Stomach (tissue), 4 donors: Measurements from ENCODE around the gene MAGEC3.

Experiments
- EP300 ChIP-seq: sonication (generic); formaldehyde crosslinking; IDR thresholded peaks from one replicate; pipeline ENCODE4 v1.6.1; 2017; ENCODE audit warnings: antibody characterized with exemption
- POLR2A ChIP-seq, 4 donors: fragments of 450-650 bp; IDR thresholded peaks; one replicate each; pipeline ENCODE4 v1.6.1; 2016; ENCODE audit warnings: antibody characterized with exemption in 4 of 4, control low read depth in 2 of 4, mild to moderate bottlenecking in 1 of 4, moderate library complexity in 1 of 4
- POLR2AphosphoS5 ChIP-seq, 3 donors: sonication (generic); formaldehyde crosslinking; IDR thresholded peaks; one replicate each; pipeline ENCODE4 v1.6.1; 2016; ENCODE audit warnings: antibody characterized with exemption in 3 of 3
- TF ChIP-seq, protein P1 (sequence below), 7 experiments: fragments of 450-650 bp in 4 of 7; fragments of 200-600 bp in 3 of 7; sonication (generic) in 3 of 7; IDR thresholded peaks; one replicate each; pipeline ENCODE4 v1.5.1; 2016 to 2019; ENCODE audit warnings: antibody characterized with exemption in 7 of 7, control low read depth in 2 of 7, mild to moderate bottlenecking in 1 of 7

DNA sequence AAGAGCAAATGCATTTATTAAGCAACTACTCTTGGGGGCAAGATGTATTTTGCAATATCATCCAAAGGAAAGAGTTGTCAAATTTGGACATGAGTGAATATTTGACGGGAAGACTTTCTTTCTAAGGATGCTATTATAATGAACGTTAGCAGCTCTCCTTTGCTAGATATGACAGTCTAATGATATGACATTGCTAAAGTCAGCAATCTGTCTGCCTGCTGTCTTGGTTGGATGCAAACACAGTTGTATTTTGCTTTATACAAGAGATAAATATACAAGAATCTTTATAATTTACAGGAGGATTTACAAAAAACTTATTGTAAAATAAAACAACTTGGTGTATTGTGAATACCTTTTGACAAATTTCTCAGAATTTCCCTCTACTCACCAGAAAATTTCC is 103.1 kb downstream of the MAGEC3 start:
- TF ChIP-seq POLR2AphosphoS5 (IDR thresholded peaks at IDR 0.05) (no peak), POLR2A (IDR thresholded peaks at IDR 0.05) (no peak), EP300 (no peak)
- TF ChIP-seq, protein P1, sequence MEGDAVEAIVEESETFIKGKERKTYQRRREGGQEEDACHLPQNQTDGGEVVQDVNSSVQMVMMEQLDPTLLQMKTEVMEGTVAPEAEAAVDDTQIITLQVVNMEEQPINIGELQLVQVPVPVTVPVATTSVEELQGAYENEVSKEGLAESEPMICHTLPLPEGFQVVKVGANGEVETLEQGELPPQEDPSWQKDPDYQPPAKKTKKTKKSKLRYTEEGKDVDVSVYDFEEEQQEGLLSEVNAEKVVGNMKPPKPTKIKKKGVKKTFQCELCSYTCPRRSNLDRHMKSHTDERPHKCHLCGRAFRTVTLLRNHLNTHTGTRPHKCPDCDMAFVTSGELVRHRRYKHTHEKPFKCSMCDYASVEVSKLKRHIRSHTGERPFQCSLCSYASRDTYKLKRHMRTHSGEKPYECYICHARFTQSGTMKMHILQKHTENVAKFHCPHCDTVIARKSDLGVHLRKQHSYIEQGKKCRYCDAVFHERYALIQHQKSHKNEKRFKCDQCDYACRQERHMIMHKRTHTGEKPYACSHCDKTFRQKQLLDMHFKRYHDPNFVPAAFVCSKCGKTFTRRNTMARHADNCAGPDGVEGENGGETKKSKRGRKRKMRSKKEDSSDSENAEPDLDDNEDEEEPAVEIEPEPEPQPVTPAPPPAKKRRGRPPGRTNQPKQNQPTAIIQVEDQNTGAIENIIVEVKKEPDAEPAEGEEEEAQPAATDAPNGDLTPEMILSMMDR (IDR thresholded peaks at IDR 0.05): no peak
